RKO (cell line): Measurements from ENCODE around the gene ZNF287.

Experiments used
- DNase-seq: peaks from one replicate; pipeline ENCODE4 v3.0.0-alpha.2; 2016; ENCODE audit warnings: low spot score

The ZNF287 gene

DNA sequence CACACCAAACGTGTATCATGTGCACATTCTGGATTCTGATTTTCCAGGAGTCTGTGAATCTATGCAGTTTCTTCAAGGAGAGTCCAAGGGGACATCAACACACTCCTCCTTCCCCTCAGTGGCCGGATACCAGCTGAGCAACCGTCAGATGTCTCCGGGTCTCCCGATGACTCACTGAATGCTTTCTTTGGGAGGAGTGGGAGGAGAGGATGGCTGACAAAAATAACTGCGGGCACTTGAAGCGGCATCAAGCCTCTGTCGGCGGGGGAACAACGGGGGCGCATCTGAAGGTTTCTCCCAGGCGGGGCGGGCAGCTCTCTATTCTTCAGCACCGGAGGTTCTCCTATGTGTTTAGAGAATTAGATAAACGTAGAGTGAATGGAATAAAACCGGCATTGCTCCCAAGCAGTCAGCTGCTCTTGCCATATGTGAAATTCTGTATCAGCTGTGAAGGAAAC is 52.4 kb downstream of the ZNF287 start:
- peak; percentile 57 for DNase-seq

DNA sequence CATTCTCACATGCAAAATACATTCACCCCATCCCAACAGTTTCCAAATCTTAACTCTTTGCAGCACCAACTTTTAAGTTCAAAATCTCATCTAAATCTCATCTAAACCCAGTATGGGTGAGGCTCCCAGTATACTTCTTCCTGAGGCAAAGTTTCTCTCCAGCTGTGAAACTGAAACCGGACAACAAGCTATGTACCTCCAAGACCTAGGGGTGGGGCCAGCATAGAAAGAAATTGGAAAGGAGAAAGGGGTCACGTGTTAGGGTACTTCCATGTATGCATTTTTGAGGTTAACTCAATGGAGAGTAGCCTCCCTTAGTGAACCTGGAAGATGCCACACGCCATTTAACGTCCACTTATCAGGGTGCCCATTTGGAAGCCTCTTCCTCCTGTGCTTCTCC is 53.1 kb downstream of the ZNF287 start:
- no peak for DNase-seq

DNA sequence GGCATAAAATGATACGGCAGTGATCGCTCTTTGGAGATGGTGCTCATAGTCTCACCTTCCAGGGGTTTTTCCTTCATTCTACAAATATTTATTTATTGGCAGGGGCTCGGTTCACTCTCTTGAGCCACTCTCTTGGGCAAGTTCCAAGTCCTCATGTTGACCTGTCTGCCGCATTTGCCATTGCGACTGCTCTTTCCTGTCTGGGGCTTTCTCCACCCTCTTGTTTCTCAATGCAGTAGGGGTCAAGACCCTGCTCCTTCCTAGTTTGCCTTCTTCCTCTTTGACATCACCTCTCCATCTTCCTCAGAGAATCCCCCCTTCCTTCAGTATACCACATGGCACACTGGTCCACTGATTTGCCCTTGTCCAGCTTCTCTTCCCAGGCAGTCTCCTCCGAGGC is 55.1 kb downstream of the ZNF287 start:
- no peak for DNase-seq

DNA sequence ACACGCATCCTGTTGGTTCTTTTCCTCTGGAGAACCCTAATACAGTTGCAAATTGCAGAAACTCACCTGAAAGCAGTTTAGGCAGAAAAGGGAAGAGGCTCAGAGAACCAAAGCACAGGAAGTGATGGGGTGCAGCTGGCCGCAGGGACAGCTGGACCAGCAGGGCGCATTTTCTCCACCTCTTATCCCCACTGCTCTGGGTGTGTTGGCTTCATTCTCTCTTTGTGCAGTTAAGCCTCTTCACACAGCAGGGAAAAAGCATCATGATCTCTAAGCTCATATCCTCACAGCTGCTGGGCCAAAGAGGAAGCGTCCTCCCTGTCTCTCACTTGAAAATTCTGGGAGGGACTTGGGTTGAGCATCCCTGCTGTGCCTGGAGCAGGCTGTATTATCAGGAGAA is 57.0 kb downstream of the ZNF287 start:
- DNase-seq = no peak

DNA sequence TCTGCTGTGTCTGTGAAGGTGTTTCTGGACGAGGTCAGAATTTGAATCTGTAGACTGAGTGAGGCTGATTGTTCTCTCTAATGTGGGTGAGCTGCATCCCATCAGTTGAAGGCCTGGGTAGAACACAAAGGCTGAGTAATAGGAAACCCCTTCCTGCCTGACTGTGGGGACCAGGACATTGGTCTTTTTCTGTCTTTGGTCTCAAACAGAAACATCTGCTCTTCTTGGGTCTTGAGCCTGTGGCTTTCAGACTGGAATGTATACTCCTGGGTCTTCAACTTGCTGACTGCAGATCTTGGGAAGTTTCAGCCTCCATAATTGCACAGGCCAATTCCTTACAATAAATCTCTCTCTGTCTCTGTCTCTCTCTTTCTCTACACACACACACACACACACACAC is 57.4 kb downstream of the ZNF287 start:
- DNase-seq = no peak

- DNase-seq = no peak
These were observed 61.0 kb downstream of the ZNF287 start for GRCh38 chr17:16507918-16508533.

DNA sequence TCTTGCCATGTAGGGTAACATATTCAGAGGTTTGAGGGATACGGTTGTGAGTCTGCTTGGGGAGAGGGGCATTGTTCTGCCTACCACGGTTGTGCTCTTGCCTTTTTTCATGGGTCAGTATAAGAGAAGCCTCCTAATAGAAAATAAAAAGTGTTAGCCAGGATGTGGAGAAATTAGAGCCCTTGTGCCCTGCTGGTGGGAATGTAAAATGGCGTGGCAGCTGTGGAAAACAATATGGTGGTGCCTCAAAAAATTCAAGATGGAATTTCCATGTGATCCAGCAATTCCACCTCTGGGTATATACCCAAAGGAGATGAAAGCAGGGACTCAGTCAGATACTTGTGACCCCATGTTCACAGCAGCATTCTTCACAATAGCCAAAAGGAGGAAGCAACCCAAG is 62.8 kb downstream of the ZNF287 start:
- DNase-seq = no peak

DNA sequence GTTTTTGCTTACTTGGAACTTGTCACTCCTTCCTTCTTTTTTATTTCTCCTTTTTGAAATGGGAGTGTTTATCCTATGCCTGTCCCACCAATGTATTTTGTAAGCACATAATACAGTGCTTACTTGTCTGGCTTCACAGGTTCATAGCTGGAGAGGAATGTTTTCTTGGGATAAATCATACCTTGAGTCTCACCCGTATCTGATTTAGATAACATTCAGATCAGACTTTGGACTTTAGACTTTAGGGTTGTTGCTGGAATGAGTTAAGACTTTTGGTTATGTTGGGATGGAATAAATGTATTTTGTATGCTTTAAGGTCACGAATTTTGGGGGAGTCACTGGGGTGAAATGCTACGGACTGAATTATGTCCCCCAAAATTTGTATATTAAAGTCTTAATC is 64.0 kb downstream of the ZNF287 start:
- no peak for DNase-seq
